SK-N-MC (cell line): ENCODE data around the gene GTF2A2.

Source experiments
- EZH2 ChIP-seq: fragments of 200-600 bp; sonication (generic); IDR thresholded peaks from one replicate; pipeline ENCODE4 v1.6.1; 2017; ENCODE audit warnings: antibody characterized with exemption
- FOXP2 ChIP-seq: optimal IDR thresholded peaks from 2 replicates; pipeline ENCODE3; 2011; ENCODE audit warnings: mild to moderate bottlenecking, moderate library complexity; ENCODE audit not compliant: insufficient read depth; ENCODE audit errors: extremely low read length, control extremely low read depth
- POLR2AphosphoS5 ChIP-seq: IDR thresholded peaks from 2 replicates; pipeline ENCODE4 v1.6.1; 2012; ENCODE audit warnings: mild to moderate bottlenecking, low read depth, low read length, borderline replicate concordance

DNA sequence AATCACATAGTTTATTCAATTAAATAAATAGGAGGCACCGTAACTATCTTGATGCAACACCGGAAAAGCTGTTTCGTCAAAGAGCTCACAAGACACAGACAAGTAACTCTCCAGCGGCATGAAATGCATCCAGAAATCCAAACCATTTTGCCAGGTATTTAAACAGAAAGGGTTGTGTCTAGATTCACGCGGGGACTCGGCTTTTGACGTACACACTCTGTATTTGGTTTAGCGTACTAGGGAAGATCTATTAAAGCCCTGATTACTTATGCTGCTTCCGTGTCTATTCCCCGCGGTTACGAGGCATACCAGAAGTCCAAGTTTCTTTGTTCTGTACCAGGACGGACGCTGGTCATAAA lies 31.1 kb upstream of the GTF2A2 start:
- no peak for TF ChIP-seq POLR2AphosphoS5
- no peak for TF ChIP-seq EZH2
- no peak for TF ChIP-seq FOXP2
